HG03025 (cell line): Measurements from ENCODE around the gene GABBR2.
"Not testable (repeated sequence)": the region's sequence is repeated elsewhere in the genome, so short reads cannot be mapped to it uniquely, and the experiment has no call there.

Source experiments
- ATAC-seq: cut with Tn5 transposase; IDR thresholded peaks from one replicate; pipeline ENCODE4 v1.9.1; 2021; ENCODE audit warnings: mild to moderate bottlenecking, moderate library complexity; ENCODE audit not compliant: unreplicated experiment, low FRiP score

GABBR2 gene

GRCh38 chr9:98285446-98285845 is 423.3 kb downstream of the GABBR2 start:
- ATAC-seq, result no peak

- no peak for ATAC-seq
Measured at GRCh38 chr9:98284754-98285153, 424.0 kb downstream of the GABBR2 start.

- not testable (repeated sequence) for ATAC-seq
Measured at GRCh38 chr9:98283143-98283542, 425.6 kb downstream of the GABBR2 start.

GRCh38 chr9:98281281-98281680 is 427.5 kb downstream of the GABBR2 start:
- no peak for ATAC-seq

- ATAC-seq, result no peak
Measured at GRCh38 chr9:98280574-98280973, 428.2 kb downstream of the GABBR2 start.

GRCh38 chr9:98280162-98280561 is 428.6 kb downstream of the GABBR2 start:
- ATAC-seq, result no peak

- ATAC-seq, result no peak
Measured at GRCh38 chr9:98276907-98277469, 431.7 kb downstream of the GABBR2 start.

- ATAC-seq, result no peak
Measured at GRCh38 chr9:98275159-98275558, 433.6 kb downstream of the GABBR2 start.

- no peak for ATAC-seq
Measured at GRCh38 chr9:98272083-98272482, 436.7 kb downstream of the GABBR2 start.

GRCh38 chr9:98271479-98271878 is 437.3 kb downstream of the GABBR2 start:
- no peak for ATAC-seq

- ATAC-seq, result not testable (repeated sequence)
Measured at GRCh38 chr9:98270284-98270683, 438.5 kb downstream of the GABBR2 start.

- not testable (repeated sequence) for ATAC-seq
Measured at GRCh38 chr9:98269652-98270051, 439.1 kb downstream of the GABBR2 start.

GRCh38 chr9:98267556-98267955 is 441.2 kb downstream of the GABBR2 start:
- ATAC-seq, result not testable (repeated sequence)

GRCh38 chr9:98264516-98264915 is 444.2 kb downstream of the GABBR2 start:
- no peak for ATAC-seq

GRCh38 chr9:98263482-98264357 is 445.0 kb downstream of the GABBR2 start:
- ATAC-seq, result no peak

- ATAC-seq, result no peak
Measured at GRCh38 chr9:98263080-98263479, 445.7 kb downstream of the GABBR2 start.

- ATAC-seq, result no peak
Measured at GRCh38 chr9:98262056-98262455, 446.7 kb downstream of the GABBR2 start.

- ATAC-seq, result no peak
Measured at GRCh38 chr9:98260635-98261034, 448.1 kb downstream of the GABBR2 start.

- ATAC-seq, result no peak
Measured at GRCh38 chr9:98259791-98260190, 448.9 kb downstream of the GABBR2 start.

- ATAC-seq, result no peak
Measured at GRCh38 chr9:98256756-98257155, 452.0 kb downstream of the GABBR2 start.

GRCh38 chr9:98255578-98256296 is 453.0 kb downstream of the GABBR2 start, which contains the start of gene TBC1D2:
TBC1D2 (minus strand) TSS chr9:98255649; CDS start chr9:98255541, 108 bp downstream.
- peak; percentile 85 for ATAC-seq
